ENCODE measurements around the gene FGF14.

GRCh38 chr13:102182170-102182569, 219.7 kb downstream of the FGF14 start:
- TF ChIP-seq CTCF (conservative IDR thresholded peaks at IDR 0.05; ENCODE audit: low read depth in 2 of 2) (no peak), POLR2AphosphoS5 (IDR thresholded peaks at IDR 0.05; ENCODE audit: low read depth) (no peak), EZH2 (IDR thresholded peaks at IDR 0.05; ENCODE audit: low read depth, unreplicated experiment) (no peak), ZNF331 (CRISPR knock-in tag; IDR thresholded peaks at IDR 0.05; ENCODE audit: low read depth) (no peak), REST (IDR thresholded peaks at IDR 0.05; ENCODE audit: unreplicated experiment) (no peak), EZH2phosphoT487 (IDR thresholded peaks at IDR 0.05; ENCODE audit: unreplicated experiment) (no peak)

All from GM23338 (cell line).